ENCODE results near the gene CYP2C9.
"Not testable (repeated sequence)": the region's sequence is repeated elsewhere in the genome, so short reads cannot be mapped to it uniquely, and the experiment has no call there.

The CYP2C9 gene

DNA sequence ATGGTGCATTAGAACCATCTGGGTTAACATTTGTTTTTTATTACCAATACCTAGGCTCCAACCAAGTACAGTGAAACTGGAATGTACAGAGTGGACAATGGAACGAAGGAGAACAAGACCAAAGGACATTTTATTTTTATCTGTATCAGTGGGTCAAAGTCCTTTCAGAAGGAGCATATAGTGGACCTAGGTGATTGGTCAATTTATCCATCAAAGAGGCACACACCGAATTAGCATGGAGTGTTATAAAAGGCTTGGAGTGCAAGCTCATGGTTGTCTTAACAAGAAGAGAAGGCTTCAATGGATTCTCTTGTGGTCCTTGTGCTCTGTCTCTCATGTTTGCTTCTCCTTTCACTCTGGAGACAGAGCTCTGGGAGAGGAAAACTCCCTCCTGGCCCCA, at the start of gene CYP2C9:
CYP2C9 (plus strand) TSS at position 276 of the 400 bp plus-strand sequence; CDS start at position 301, 25 bp downstream.
- Histone ChIP-seq H3K9me3 (ENCODE audit: control insufficient read depth, insufficient read depth, low read length) (peaks cover 4% of the 10 kb centered on the region; the same call in 1 of the 2 replicates), H3K9ac (ENCODE audit: low read depth, low read length) (no peak within 1 kb of the TSS), H3K4me1 (ENCODE audit: insufficient read depth, low read length) (no peaks in the 10 kb centered on the region), H3K36me3 (ENCODE audit: insufficient read depth, low read length) (no peaks in the 10 kb centered on the region)

DNA sequence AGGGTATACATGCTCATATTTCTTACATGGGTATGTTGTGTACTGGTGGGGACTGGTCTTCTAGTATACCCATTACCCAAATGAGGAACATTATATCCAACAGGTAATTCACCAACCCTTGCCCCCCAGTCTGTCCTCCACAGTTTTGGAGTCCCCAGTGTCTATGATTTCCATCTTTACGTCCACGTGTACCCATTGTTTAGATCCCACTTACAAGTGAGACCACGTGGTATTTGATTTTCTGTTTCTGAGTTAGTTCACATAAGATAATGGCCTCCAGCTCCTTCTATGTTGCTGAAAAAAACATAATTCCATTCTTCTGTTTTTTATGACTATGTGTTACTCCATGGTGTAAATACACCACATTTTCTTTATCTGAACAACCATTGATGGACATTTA, 49.3 kb upstream of the CYP2C9 start:
- H3K4me1 ChIP-seq (ENCODE audit: insufficient read depth, low read length), result no peaks in the 10 kb centered on the region
- no peaks in the 10 kb centered on the region for H3K9me3 ChIP-seq (ENCODE audit: control insufficient read depth, insufficient read depth, low read length)
- H3K36me3 ChIP-seq (ENCODE audit: insufficient read depth, low read length), result no peaks in the 10 kb centered on the region
- no peak overlapping the region for H3K9ac ChIP-seq (ENCODE audit: low read depth, low read length)

DNA sequence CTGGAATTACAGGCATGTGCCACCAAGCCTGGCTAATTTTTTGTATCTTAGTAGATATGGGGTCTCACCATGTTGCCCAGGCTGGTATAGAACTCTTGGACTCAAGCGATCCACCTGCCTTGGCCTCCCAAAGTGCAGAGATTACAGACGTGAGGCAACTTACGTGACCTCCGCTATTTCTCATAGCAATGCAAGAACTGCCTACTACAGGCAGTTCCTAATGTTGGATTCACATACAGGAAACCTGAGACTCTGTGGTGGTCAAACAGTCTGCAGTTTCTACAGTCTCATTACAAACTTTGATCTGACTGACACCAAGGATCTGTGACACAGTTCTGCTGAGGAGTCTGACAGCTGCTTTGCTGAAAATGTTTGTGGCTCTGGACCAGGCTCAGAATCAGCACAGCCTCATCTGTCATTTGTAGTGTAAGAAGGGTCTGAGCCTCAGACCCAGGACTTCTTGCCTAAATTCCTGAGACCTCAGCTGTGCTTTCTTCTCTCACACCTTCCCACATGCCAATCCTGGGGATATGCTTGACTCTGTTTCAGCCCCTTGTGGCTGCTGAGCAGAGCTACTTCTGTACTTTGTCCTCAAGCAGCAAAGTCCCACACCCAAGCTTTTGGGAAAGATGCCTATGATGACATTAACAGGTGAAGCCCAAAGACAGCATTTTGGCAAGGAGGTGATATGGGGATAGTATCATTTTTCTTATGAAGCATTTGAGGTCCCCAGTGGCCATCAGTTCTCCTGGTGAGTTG, 48.0 kb upstream of the CYP2C9 start:
- no peak overlapping the region for H3K9ac ChIP-seq (ENCODE audit: low read depth, low read length)
- H3K9me3 ChIP-seq (ENCODE audit: control insufficient read depth, insufficient read depth, low read length), result no peaks in the 10 kb centered on the region
- no peaks in the 10 kb centered on the region for H3K4me1 ChIP-seq (ENCODE audit: insufficient read depth, low read length)
- no peaks in the 10 kb centered on the region for H3K36me3 ChIP-seq (ENCODE audit: insufficient read depth, low read length)

DNA sequence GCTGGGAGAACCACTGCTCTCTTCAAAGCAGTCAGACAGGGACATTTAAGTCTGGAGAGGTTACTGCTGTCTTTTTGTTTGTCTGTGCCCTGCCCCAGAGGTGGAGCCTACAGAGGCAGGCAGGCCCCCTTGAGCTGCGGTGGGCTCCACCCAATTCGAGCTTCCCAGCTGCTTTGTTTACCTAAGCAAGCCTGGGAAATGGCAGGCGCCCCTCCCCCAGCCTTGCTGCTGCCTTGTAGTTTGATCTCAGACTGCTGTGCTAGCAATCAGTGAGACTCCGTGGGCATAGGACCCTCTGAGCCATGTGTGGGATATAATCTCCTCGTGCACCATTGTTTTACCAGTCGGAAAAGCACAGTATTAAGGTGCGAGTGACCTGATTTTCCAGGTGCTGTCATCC, 40.0 kb upstream of the CYP2C9 start:
- H3K36me3 ChIP-seq (ENCODE audit: insufficient read depth, low read length); H3K4me1 ChIP-seq (ENCODE audit: insufficient read depth, low read length): not testable (repeated sequence)

DNA sequence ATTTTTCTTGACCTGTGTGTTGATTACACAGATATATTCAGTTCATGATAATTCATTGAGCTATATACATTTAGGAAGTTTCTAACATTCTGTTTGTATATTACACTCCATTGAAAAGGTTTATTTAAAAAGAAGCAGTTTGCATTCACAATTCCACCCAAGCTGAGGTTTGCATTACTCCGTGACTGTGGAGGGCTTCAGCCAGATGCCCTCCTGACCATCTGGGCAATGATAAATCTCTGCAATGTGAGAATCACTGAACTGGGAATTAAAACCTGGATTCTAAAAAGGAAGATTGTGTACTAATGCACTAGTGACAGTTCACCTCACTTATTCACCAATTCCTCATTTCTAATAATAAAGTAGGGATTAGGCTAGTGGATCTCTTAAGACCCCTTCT, 36.4 kb upstream of the CYP2C9 start:
- Histone ChIP-seq H3K9ac (ENCODE audit: low read depth, low read length) (no peak overlapping the region), H3K4me1 (ENCODE audit: insufficient read depth, low read length) (no peaks in the 10 kb centered on the region), H3K36me3 (ENCODE audit: insufficient read depth, low read length) (no peaks in the 10 kb centered on the region), H3K9me3 (ENCODE audit: control insufficient read depth, insufficient read depth, low read length) (no peaks in the 10 kb centered on the region)

More for the DNA sequence above, 40.0 kb upstream of the CYP2C9 start:
- not testable (repeated sequence) for H3K9ac ChIP-seq (ENCODE audit: low read depth, low read length); H3K9me3 ChIP-seq (ENCODE audit: control insufficient read depth, insufficient read depth, low read length)

DNA sequence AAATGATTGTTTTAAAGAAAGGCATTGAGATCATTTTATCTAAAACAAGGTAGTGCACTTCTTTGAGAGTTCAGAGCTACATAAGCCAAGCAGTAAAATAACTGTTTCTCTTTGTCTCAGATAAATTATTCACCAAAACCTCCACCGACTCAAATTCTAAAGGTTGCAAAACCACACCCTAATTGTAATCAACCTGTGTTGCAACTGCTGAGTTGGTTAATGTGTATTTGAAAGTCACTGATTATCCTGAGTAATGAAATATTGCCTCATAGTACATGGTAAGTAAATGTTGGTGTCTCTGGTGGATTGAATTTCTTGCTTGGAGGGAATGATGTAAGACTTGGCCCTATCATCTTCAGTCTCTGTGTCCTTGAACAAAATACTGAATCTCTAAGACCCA, 35.9 kb upstream of the CYP2C9 start:
- Histone ChIP-seq H3K36me3 (ENCODE audit: insufficient read depth, low read length) (no peaks in the 10 kb centered on the region), H3K4me1 (ENCODE audit: insufficient read depth, low read length) (no peaks in the 10 kb centered on the region), H3K9ac (ENCODE audit: low read depth, low read length) (no peak overlapping the region), H3K9me3 (ENCODE audit: control insufficient read depth, insufficient read depth, low read length) (no peaks in the 10 kb centered on the region)

DNA sequence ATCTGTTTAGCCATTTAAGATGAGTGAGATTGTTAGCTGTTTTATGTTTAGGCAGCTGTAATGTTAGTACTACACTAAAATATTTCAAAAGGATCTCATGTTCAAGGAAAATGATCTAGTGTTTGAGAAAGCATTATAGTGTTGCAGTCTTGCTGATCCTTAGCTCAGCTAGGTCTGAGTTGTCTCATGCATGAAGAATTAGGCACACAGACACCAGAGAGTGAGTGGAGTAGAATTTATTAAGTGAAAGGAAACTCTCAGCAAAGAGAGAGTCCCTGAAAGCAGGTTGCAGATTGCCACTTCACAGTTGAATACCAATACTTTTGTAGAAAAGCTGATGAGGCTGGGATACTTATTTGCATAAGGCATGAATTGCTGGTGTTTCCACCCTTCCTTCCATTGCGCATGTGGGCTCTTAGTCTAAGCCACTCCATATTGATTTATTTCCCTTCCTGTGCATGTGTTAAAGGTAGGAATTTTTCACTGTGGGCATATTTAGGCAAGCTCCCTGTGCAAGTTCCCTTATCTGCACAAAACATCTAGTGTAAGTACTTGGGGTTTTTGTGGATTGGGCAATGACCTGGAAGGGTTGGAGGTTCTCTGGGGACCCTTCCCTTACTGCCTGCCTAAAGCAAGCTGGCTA, 33.8 kb upstream of the CYP2C9 start:
- H3K9me3 ChIP-seq (ENCODE audit: control insufficient read depth, insufficient read depth, low read length); H3K9ac ChIP-seq (ENCODE audit: low read depth, low read length): not testable (repeated sequence)

DNA sequence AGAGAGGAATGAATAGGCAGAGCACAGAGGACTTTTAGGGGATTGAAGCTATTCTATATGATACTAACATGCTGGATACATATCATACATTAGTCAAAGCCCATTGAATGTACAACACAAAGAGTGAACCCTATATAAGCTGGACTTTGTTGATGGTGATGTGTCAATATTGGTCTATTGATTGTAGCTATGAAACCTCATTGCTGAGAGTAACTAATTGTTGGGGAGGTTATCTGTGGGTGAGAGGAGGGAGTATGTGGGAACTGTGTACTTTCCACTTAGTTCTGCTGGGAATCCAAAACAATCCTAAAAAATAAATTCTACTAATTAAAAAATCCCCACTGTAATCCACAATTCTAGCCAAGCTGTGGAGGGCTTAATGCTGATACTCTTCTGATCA, 22.0 kb upstream of the CYP2C9 start:
- Histone ChIP-seq H3K9ac (ENCODE audit: low read depth, low read length) (no peak overlapping the region), H3K4me1 (ENCODE audit: insufficient read depth, low read length) (no peaks in the 10 kb centered on the region), H3K36me3 (ENCODE audit: insufficient read depth, low read length) (no peaks in the 10 kb centered on the region), H3K9me3 (ENCODE audit: control insufficient read depth, insufficient read depth, low read length) (no peaks in the 10 kb centered on the region)

More for the DNA sequence above, 33.8 kb upstream of the CYP2C9 start:
- not testable (repeated sequence) for H3K36me3 ChIP-seq (ENCODE audit: insufficient read depth, low read length); H3K4me1 ChIP-seq (ENCODE audit: insufficient read depth, low read length)

DNA sequence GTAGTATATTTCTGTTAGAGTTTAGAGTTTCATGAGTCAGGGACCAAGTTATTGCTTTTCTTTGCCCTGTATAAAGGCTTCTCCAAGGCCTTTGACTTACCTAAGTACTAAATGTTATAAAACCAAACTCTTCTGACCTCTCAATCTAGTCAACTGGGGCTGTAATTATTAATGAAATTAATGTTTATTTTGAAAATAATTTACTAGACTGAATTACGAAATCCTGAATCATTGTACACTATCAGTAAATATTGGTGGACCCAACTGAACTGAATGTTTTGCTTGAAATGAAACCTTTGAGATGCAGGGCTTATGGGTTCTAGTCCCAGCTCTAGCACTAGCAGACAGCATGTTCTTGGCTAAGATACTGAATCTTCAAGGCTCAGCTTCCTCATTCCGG, 1.7 kb upstream of the CYP2C9 start:
- Histone ChIP-seq H3K4me1 (ENCODE audit: insufficient read depth, low read length) (no peaks in the 10 kb centered on the region), H3K9ac (ENCODE audit: low read depth, low read length) (no peak overlapping the region), H3K36me3 (ENCODE audit: insufficient read depth, low read length) (no peaks in the 10 kb centered on the region), H3K9me3 (ENCODE audit: control insufficient read depth, insufficient read depth, low read length) (no peaks in the 10 kb centered on the region)

DNA sequence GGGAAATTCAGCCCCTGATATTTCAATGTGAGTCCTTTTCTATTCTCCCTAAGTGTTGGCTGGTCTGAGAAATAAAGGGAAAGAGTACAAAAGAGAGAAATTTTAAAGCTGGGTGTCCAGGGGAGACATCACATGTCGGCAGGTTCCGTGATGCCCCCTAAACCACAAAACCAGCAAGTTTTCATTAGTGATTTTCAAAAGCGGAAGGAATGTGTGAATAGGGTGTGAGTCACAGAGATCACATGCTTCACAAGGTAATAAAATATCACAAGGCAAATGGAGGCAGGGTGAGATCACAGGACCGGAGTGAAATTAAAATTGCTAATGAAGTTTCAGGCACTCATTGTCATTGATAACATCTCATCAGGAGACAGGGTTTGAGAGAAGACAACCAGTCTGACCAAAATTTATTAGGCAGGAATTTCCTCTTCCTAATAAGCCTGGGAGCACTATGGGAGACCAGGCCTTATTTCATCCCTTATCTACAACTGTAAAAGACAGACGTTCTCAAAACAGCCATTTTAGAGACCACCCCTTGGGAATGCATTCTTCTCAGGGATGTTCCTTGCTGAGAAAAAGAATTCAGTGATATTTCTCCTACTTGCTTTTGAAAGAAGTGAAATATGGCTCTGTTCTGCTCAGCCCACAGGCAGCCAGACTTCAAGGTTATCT, 5.1 kb downstream of the CYP2C9 start:
- not testable (repeated sequence) for H3K4me1 ChIP-seq (ENCODE audit: insufficient read depth, low read length); H3K36me3 ChIP-seq (ENCODE audit: insufficient read depth, low read length); H3K9ac ChIP-seq (ENCODE audit: low read depth, low read length)
- peaks cover 10% of the 10 kb centered on the region for H3K9me3 ChIP-seq (ENCODE audit: control insufficient read depth, insufficient read depth, low read length)

DNA sequence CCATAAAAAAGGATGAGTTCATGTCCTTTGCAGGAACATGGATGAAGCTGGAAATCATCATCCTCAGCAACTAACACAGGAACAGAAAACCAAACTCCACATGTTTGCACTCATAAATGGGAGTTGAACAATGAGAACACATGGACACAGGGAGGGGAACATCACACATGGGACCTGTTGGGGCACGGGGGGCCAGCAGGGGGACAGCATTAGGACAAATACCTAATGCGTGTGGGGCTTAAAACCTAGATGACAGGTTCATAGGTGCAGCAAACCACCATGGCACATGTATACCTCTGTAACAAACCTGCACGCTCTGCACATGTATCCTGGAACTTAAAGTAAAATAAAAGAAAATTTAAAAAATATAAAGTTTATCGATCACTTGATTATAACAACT, 7.7 kb downstream of the CYP2C9 start:
- H3K9ac ChIP-seq (ENCODE audit: low read depth, low read length); H3K4me1 ChIP-seq (ENCODE audit: insufficient read depth, low read length); H3K36me3 ChIP-seq (ENCODE audit: insufficient read depth, low read length): not testable (repeated sequence)
- H3K9me3 ChIP-seq (ENCODE audit: control insufficient read depth, insufficient read depth, low read length), result peaks cover 10% of the 10 kb centered on the region

DNA sequence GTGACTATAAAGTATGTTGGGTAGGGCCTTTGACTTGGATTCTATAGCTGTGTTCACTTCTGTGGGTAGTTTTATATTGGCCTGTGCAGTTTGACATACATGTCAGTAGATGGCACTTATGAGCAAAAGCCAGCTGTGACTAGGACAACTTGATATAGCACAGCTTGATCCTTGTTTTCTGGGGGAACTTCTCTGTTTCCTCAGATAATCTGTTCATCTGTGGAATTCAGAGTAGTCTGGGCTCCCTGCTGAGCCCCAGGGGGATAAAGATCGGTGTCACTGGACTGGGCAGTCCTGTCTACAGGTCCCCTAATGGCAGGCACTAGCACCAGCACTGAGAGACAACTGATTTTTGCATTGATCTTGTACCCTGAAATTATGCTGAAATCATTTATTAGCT, 25.4 kb downstream of the CYP2C9 start:
- Histone ChIP-seq H3K9ac (ENCODE audit: low read depth, low read length) (no peak overlapping the region), H3K4me1 (ENCODE audit: insufficient read depth, low read length) (no peaks in the 10 kb centered on the region), H3K9me3 (ENCODE audit: control insufficient read depth, insufficient read depth, low read length) (no peaks in the 10 kb centered on the region), H3K36me3 (ENCODE audit: insufficient read depth, low read length) (no peaks in the 10 kb centered on the region)

DNA sequence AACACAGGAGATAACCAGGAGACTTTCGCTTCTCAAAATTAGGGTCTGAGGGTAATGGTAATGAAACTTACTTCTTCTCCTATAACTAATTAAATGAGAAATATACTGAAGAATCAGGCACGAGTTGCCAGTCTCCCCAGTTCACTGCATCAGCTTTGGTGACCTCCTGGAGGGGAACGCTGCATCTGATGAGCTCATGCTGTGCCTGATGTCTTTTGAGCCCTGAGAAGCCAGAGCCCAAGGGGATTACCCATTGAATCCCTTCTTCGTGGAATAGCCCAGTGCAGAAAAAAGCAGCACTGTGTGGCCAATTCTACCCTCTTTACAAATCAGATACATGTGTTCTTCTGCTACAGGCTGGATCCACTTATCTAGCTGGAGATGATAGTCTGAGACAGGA, 45.1 kb downstream of the CYP2C9 start:
- Histone ChIP-seq H3K9me3 (ENCODE audit: control insufficient read depth, insufficient read depth, low read length) (0 out of 2 replicates have a peak, but pooled peaks cover 4% of the 10 kb centered on the region), H3K36me3 (ENCODE audit: insufficient read depth, low read length) (no peaks in the 10 kb centered on the region), H3K4me1 (ENCODE audit: insufficient read depth, low read length) (no peaks in the 10 kb centered on the region), H3K9ac (ENCODE audit: low read depth, low read length) (no peak overlapping the region)

DNA sequence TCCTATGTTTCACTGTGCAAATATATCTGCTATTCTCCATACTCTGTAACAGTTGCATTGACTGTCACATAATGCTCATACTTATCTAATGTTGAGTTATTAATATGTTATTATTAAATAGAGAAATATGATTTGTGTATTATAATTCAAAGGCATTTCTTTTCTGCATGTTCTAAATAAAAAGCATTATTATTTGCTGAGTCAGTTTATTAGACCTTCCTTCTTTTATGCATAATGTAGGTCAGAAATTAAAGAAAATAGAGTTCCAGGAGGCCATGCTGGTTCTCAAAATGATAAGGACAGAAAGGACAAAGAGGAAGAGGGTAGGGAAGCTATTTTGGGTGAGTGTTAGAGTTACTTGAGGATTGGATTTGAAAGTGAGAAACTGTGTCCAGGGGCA, 50.7 kb downstream of the CYP2C9 start:
- Histone ChIP-seq H3K9me3 (ENCODE audit: control insufficient read depth, insufficient read depth, low read length) (peaks cover 14% of the 10 kb centered on the region; the same call in 1 of the 2 replicates), H3K9ac (ENCODE audit: low read depth, low read length) (no peak overlapping the region), H3K4me1 (ENCODE audit: insufficient read depth, low read length) (no peaks in the 10 kb centered on the region), H3K36me3 (ENCODE audit: insufficient read depth, low read length) (no peaks in the 10 kb centered on the region)
